Fibroblast of peridontal ligament (primary cell): ENCODE data around the gene LAMA3.

Experiments used
- DNase-seq: peaks from one replicate; pipeline ENCODE4 v3.0.0-alpha.2; 2010; ENCODE audit errors: extremely low read depth

LAMA3 gene

GRCh38 chr18:23669804-23670405 lies 19.3 kb upstream of the LAMA3 start:
- no peak for DNase-seq

DNA sequence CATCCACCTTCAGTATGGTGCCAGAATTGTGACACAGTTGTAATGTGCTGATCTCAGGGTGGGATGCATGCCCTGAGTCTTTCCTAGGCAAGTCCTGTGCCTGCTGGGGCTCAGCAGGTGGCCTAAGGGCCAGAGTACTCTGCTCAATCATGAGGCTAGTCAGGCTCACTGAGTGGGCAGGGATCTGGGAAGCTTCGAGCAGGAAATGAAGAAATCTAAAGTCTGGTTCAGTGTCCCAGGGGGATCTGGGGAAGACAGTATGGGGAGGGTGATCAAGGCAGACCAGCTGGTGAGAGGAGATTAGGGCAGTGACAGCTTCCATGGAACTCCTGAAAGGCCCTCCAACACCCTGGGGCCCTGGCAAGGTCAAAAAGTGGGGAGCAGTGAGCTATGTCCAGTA lies 17.7 kb upstream of the LAMA3 start:
- no peak for DNase-seq

- DNase-seq: no peak
Measured at GRCh38 chr18:23673725-23674124, 15.5 kb upstream of the LAMA3 start.

GRCh38 chr18:23675236-23675635 lies 14.0 kb upstream of the LAMA3 start:
- DNase-seq: no peak

GRCh38 chr18:23675896-23676295 lies 13.4 kb upstream of the LAMA3 start:
- no peak for DNase-seq

DNA sequence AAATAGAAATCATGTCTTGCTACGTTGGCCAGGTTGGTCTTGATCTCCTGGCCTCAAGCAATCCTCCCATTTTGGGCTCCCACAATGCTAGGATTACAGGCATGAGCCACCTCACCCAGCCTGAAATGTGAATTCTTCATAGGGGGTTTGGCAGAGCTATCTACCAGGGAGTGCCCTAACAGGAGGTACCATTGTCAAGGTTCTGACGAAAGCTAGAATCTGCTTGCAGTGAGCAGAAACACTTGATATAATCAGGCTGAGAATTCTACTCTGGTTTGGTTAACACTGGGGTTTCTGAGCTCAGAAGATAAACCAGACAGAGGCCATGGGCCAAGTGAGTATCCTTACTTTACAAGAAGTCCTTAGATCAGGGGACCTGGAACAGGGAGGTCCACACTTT lies 7.2 kb upstream of the LAMA3 start:
- no peak for DNase-seq

DNA sequence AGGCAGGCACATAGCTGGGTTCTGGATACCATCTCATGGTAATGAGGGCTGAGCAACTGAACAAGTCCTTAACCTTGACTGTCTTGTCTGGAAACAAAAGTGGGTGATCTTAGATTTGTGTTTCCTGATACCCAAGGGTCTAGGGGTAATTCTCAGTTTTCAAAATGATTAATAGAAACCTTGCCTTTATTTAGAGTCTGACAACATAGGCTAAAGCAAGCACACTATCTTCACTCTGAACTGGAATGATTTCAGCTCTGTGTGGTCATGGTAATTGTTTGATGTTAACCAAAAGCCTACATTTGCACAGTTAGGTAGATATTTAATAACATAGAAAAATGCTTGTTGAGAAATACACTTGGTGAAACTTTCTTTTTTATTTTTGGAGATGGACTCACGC lies 6.8 kb upstream of the LAMA3 start:
- DNase-seq: no peak

GRCh38 chr18:23683155-23683554 lies 6.1 kb upstream of the LAMA3 start:
- no peak for DNase-seq

DNA sequence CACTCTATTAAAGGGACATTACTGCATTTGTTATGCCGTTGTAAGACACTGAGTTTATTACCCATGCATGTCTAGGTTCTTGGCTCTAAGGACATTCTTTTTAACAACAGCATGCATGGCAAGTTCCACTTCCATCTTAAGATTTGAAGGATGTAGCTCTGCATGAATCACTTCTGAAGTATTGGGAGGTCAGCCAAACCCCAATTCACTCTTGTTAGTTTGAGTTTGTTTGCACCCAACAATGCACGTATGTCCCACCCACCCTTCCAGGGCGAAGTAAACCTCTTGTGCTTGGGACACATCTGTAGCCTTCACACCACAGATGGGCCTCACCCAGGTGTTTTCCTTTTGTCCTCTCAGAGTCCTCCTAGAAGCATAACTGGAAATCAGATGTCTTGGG lies 5.6 kb upstream of the LAMA3 start:
- no peak for DNase-seq

GRCh38 chr18:23684515-23685197 lies 4.6 kb upstream of the LAMA3 start:
- DNase-seq: peak; percentile 19

- no peak for DNase-seq
Measured at GRCh38 chr18:23688528-23688927, 725 bp upstream of the LAMA3 start.

- DNase-seq: no peak
Measured at GRCh38 chr18:23689616-23690504, 607 bp downstream of the LAMA3 start.

GRCh38 chr18:23690505-23691068 lies 1.3 kb downstream of the LAMA3 start:
- DNase-seq: no peak

GRCh38 chr18:23693846-23694245 lies 4.6 kb downstream of the LAMA3 start:
- DNase-seq: no peak

DNA sequence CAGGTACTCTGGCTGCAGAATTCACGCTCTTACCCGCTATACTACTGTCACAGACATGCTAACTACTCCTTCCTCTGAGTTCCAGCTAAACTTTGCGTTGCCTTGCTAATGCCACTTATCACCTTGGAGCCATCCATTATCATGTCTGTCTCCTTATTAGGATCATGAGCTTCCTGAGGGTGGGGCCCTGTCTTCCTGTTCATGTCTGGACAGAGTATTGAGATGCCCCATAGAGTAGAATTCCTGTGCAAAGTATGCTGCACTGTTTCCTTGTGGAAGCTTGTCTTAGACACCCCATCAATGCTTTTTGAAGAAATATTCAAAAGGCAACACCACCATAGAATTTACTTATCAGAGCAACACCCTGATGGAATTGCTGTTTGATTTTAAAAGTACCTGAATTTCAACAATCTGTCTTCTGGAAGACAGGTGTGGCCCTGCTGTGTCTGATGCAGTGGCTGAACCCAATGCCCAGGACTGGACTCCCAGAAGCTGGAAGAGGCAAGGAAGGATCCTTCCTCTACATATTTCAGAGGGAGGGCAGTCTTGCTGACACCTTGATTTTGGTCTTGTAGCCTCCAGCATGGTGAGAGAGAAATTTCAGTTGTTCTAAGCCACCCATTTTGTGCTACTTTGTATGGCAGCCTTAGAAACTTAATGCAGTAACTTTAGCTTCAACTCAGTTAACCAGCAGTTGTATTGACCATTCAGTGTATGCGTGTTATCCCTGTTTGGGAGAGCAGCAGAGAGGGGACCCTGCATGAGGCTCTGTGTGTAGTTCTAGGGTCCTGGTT lies 5.6 kb downstream of the LAMA3 start:
- no peak for DNase-seq

DNA sequence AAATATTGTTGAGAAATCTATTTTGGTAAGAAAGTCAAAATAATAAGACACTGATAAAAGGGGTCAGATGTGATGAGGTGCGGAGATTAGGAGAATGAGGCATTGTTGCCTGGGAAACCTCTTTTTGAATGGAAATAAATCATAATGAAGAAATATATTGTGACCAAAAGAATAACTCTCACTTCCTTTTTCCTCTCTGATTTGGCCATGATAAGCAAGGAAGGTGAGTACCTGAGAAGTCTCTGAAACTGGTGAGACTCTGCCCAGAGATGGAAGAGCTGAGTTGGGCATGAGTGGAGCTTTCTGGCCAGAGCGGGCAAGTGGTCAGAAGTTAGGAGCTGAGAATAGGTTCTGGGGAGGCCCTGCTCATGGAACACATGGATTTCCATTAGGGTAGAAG lies 11.8 kb downstream of the LAMA3 start:
- DNase-seq: no peak

- DNase-seq: no peak
Measured at GRCh38 chr18:23701544-23702064, 12.4 kb downstream of the LAMA3 start.

DNA sequence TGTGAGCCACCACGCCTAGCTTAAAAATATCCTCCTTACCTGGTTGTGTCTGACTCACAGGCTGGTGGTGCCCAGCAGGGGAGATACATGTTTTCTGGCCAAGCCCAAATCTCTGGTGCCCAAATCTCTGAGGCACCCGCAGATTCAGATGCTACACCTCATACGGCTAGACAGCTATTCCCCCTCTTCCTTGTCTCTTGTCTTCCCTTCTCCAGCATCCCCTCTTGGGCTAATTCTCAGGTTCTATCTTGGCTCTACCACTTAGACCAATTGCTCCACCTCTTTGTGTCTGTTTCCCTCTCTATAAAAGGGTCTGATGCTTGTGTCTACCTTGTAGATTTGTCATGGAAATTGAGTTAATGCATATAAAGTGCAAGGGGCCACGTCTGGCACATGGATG lies 13.4 kb downstream of the LAMA3 start:
- DNase-seq: no peak

- peak; percentile 86 for DNase-seq
Measured at GRCh38 chr18:23703057-23703986, 14.1 kb downstream of the LAMA3 start.

DNA sequence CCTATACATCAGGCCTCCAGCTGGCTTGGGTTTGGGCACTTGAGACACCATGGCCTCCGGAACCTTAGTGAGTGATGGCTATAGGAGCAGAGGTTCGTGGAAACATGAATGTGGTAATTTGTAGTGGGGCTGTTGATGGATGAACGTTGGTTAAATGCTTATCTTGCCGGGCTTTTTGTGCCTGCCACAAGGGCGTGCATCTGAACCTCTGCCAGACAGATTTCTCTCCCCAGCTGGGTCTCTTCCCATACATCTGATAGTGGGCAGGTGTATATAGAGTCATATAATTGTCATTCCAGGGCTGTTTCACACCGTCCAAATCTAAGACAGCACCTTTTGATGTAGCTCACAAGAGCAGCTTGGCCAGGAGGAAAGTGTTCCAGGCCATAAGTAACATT lies 14.7 kb downstream of the LAMA3 start:
- no peak for DNase-seq
